NCI-H82 treated with DMSO at 0.1 percent for 48 hours (cell line): ENCODE results near the gene ELAVL3.
"Not testable (repeated sequence)": the region's sequence is repeated elsewhere in the genome, so short reads cannot be mapped to it uniquely, and the experiment has no call there.

Experiments used
- DNase-seq: peaks from one replicate; lab custom pipeline; 2025; ENCODE audit not compliant: unreplicated experiment; lab: John Stamatoyannopoulos, UW

The ELAVL3 gene

GRCh38 chr19:11410682-11411081 is 70.2 kb downstream of the ELAVL3 start:
- DNase-seq: no peak

GRCh38 chr19:11408591-11408990 is 72.3 kb downstream of the ELAVL3 start:
- DNase-seq: no peak

GRCh38 chr19:11406703-11407236 is 74.1 kb downstream of the ELAVL3 start:
- DNase-seq: not testable (repeated sequence)

- DNase-seq: no peak
Measured at GRCh38 chr19:11405846-11406643, 74.8 kb downstream of the ELAVL3 start.

GRCh38 chr19:11404588-11405222 is 76.1 kb downstream of the ELAVL3 start:
- no peak for DNase-seq

GRCh38 chr19:11401808-11402543 is 78.9 kb downstream of the ELAVL3 start:
- DNase-seq: no peak
